ENCODE results near the gene DLL4. TPM values are rescaled to one million over a fixed set of nuclear protein-coding genes. Genes with fewer than 3 reads are reported as not detected.

DLL4 gene
- total RNA-seq, 4 donors from 2014 or later = 4.0 to 8.3 (median 5.1) TPM

DNA sequence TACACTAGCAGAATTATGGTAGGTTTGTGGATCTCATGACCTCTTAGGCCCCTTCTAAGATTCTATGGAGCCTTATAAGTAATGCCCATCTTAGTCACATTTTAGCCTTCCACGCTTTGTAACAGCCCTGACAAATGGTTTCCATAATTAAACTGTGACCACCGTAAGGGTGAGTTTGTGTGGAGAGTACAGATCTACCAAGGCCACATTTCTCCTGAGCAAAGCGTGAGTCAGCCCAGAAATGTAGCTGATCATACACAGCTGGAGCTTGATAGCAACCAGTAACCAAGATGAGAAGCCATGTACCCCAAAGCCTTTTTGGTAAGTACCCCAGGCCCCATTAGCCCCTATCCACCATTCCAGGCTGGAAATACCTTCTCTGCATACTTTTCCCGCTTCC, 55.8 kb downstream of the DLL4 start:
- 87 to 95% methylated on average over 4 of the region's 4 CpGs for WGBS, 2 donors
- intact Hi-C loops (cut with DNase I; ENCODE audit: low total_unique reads) = no loop called here
- TF ChIP-seq, protein P1, sequence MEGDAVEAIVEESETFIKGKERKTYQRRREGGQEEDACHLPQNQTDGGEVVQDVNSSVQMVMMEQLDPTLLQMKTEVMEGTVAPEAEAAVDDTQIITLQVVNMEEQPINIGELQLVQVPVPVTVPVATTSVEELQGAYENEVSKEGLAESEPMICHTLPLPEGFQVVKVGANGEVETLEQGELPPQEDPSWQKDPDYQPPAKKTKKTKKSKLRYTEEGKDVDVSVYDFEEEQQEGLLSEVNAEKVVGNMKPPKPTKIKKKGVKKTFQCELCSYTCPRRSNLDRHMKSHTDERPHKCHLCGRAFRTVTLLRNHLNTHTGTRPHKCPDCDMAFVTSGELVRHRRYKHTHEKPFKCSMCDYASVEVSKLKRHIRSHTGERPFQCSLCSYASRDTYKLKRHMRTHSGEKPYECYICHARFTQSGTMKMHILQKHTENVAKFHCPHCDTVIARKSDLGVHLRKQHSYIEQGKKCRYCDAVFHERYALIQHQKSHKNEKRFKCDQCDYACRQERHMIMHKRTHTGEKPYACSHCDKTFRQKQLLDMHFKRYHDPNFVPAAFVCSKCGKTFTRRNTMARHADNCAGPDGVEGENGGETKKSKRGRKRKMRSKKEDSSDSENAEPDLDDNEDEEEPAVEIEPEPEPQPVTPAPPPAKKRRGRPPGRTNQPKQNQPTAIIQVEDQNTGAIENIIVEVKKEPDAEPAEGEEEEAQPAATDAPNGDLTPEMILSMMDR (IDR thresholded peaks at IDR 0.05) = no peak
- TF ChIP-seq POLR2A (IDR thresholded peaks at IDR 0.05) = no peak
- no peak overlapping the region for H3K4me3 ChIP-seq (ENCODE audit: low read depth, poor library complexity, severe bottlenecking)
- peak in 1 of 2 donors; percentile 37 for DNase-seq (ENCODE audit: low spot score in 2 of 2)

DNA sequence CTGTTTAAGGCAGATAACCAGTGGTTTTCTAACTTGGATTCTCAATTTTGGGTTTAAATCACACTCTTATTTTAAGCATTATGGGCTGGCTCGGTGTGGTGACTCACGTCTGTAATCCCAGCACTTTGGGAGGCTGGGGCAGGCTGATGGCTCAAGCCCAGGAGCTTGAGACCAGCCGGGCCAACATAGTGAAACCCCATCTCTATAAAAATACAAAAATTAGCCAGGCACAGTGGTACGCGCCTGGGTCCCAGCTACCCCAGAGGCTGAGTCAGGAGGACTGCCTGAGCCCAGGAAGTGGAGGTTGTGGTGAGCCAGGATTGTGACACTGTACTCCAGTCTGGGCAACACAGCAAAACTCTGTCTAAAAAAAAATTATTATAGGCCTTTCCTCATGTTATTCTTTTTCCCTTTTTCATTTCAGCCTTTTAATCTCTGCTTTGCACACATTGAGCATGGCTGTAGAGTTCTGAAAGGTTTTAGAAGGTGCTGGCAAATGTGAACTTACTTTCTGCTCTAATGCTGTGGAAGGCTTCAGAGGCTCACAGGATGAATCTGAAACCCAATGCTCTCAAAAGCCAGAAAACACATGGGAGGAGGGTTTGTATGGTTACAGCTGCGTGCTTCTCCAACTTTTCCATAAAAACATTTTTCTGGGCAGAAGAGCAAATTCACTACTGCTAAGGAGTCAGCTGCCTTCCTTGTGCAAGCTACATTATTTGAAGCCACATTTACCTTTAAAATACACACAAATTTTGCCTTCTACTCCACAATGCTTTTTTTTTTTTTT, 56.6 kb downstream of the DLL4 start:
- peak in 1 of 2 donors; percentile 26 for DNase-seq (ENCODE audit: low spot score in 2 of 2)
- H3K4me3 ChIP-seq (ENCODE audit: low read depth, poor library complexity, severe bottlenecking) = no peak overlapping the region
- TF ChIP-seq, protein P1 (IDR thresholded peaks at IDR 0.05) = no peak
- no peak for TF ChIP-seq POLR2A (IDR thresholded peaks at IDR 0.05)
- intact Hi-C loops (cut with DNase I; ENCODE audit: low total_unique reads) = no loop called here
- WGBS, 2 donors = 90 to 92% methylated on average over 6 of the region's 6 CpGs

DNA sequence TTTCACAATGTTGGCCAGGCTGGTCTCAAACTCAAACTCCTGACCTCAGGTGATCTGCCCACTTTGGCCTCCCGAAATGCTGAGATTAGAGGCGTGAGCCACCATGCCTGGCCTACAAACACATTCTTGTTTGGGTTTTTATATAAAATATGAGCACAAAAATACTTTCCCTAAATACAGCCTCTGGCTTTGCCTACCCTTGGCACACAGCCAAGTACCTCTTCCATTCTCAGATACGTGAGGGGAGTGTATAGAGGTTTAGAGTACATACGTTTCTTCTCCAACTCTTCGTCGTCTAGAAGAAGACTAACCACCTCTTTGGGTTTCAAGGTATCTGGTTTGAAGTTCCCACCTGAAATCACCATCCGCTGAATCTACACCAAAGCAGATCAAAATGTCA, 57.7 kb downstream of the DLL4 start:
- H3K4me3 ChIP-seq (ENCODE audit: low read depth, poor library complexity, severe bottlenecking) = no peak overlapping the region
- 82 to 86% methylated on average over 7 of the region's 7 CpGs for WGBS, 2 donors
- no peak for TF ChIP-seq POLR2A (IDR thresholded peaks at IDR 0.05)
- TF ChIP-seq, protein P1 (IDR thresholded peaks at IDR 0.05) = no peak
- intact Hi-C loops (cut with DNase I; ENCODE audit: low total_unique reads) = no loop called here
- DNase-seq (ENCODE audit: low spot score in 2 of 2) = no peak

DNA sequence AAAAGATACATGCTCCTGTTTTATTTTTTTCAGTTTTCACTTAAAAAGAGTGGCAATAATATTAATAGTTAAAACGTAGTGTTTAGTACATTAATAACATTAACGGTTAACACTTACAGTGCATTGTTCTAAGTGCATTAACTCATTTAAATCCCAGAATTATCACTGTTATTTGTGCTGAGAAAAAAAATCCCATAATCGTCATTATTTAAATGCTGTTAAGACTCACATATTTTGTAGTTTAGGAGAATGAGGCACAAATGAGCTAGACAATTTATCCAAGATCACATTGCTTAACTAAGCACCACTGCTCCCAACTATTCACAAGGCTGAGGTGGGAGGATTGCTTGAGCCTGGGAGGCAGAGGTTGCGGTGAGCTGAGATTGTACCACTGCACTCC, 59.0 kb downstream of the DLL4 start:
- no peak for DNase-seq (ENCODE audit: low spot score in 2 of 2)
- H3K4me3 ChIP-seq (ENCODE audit: low read depth, poor library complexity, severe bottlenecking) = no peak overlapping the region
- 91 to 93% methylated on average over 4 of the region's 4 CpGs for WGBS, 2 donors
- TF ChIP-seq, protein P1 (IDR thresholded peaks at IDR 0.05) = no peak
- TF ChIP-seq POLR2A (IDR thresholded peaks at IDR 0.05) = no peak
- intact Hi-C loops (cut with DNase I; ENCODE audit: low total_unique reads) = no loop called here

Other genes with a start within 250 kb of the DLL4 start
- gene RAD51, start 234.2 kb upstream of the DLL4 start, total RNA-seq = 1 to 10 TPM in 1 of 4 donors, under 1 TPM in 3; 0.46 to 1.4 (median 0.68) TPM
- gene RMDN3, start 174.1 kb upstream of the DLL4 start, total RNA-seq = 10 to 100 TPM; 19.1 to 40.2 (median 32.3) TPM
- gene GCHFR, start 165.3 kb upstream of the DLL4 start, total RNA-seq = 10 to 100 TPM; 59.8 to 97.7 (median 88.6) TPM
- 10 to 100 TPM; 31.2 to 58.4 (median 40.2) TPM for gene C15orf62, start 159.4 kb upstream of the DLL4 start, total RNA-seq
- 10 to 100 TPM; 30.9 to 65.7 (median 35.4) TPM for gene ZFYVE19, start 122.3 kb upstream of the DLL4 start, total RNA-seq
- gene DNAJC17, start 121.9 kb upstream of the DLL4 start, total RNA-seq = 10 to 100 TPM; 16.5 to 53.1 (median 29.3) TPM
- gene PPP1R14D, start 100.6 kb upstream of the DLL4 start, total RNA-seq = 1 to 10 TPM in 2 of 4 donors, under 1 TPM in 1, not detected in 1; 0.65 to 4.8 (median 2.4) TPM
- 100 to 1,000 TPM; 428 to 515 (median 502) TPM for gene SPINT1, start 85.3 kb upstream of the DLL4 start, total RNA-seq
- 100 to 1,000 TPM in 1 of 4 donors, 10 to 100 TPM in 3; 78.5 to 111 (median 95.9) TPM for gene RHOV, start 55.1 kb upstream of the DLL4 start, total RNA-seq
- 10 to 100 TPM; 15.4 to 29.9 (median 25.7) TPM for gene VPS18, start 34.9 kb upstream of the DLL4 start, total RNA-seq
- gene CHAC1, start 24.1 kb downstream of the DLL4 start, total RNA-seq = 10 to 100 TPM in 1 of 4 donors, 1 to 10 TPM in 1, under 1 TPM in 1, not detected in 1; 0.81 to 13.6 (median 4.4) TPM
- gene INO80, start 186.9 kb downstream of the DLL4 start, total RNA-seq = 10 to 100 TPM; 22.3 to 44.3 (median 31.1) TPM

All from lower leg skin (tissue), 4 donors.